ENCODE results near the gene MFGE8.

GRCh38 chr15:88871313-88871712, 41.9 kb downstream of the MFGE8 start:
- TF ChIP-seq CTCF (IDR thresholded peaks at IDR 0.05) (no peak), POLR2A (IDR thresholded peaks at IDR 0.05) (no peak)

All from Peyer's patch (tissue), 4 donors.